ENCODE measurements around the gene ADAM10.

DNA sequence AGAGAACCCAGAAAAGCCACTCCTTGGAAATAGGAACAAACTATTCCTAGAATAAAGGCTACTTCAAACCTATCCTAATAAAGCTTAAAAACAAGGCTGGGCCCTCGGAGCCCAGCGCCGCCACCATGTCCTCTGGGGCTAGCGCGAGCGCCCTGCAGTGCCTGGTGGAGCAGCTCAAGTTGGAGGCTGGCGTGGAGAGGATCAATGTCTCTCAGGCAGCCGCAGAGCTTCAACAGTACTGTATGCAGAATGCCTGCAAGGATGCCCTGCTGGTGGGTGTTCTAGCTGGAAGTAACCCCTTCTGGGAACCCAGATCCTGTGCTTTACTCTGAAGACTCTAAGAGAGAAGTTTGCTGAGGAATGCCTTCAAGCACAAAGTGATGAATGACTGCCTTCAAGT is 63.2 kb downstream of the ADAM10 start:
- TF ChIP-seq, protein P1, sequence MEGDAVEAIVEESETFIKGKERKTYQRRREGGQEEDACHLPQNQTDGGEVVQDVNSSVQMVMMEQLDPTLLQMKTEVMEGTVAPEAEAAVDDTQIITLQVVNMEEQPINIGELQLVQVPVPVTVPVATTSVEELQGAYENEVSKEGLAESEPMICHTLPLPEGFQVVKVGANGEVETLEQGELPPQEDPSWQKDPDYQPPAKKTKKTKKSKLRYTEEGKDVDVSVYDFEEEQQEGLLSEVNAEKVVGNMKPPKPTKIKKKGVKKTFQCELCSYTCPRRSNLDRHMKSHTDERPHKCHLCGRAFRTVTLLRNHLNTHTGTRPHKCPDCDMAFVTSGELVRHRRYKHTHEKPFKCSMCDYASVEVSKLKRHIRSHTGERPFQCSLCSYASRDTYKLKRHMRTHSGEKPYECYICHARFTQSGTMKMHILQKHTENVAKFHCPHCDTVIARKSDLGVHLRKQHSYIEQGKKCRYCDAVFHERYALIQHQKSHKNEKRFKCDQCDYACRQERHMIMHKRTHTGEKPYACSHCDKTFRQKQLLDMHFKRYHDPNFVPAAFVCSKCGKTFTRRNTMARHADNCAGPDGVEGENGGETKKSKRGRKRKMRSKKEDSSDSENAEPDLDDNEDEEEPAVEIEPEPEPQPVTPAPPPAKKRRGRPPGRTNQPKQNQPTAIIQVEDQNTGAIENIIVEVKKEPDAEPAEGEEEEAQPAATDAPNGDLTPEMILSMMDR (IDR thresholded peaks at IDR 0.05 in 4 of 5, conservative IDR thresholded peaks at IDR 0.05 in 1 of 5): no peak
- TF ChIP-seq POLR2A (IDR thresholded peaks at IDR 0.05): no peak
